Activated CD4-positive, CD25-positive, alpha-beta regulatory T cell treated with anti-CD3 and anti-CD28 coated beads, Interleukin-2, amount 50 U/mL, for 72 hours (primary cell): Measurements from ENCODE around the gene NFATC4.
"Not testable (repeated sequence)": the region's sequence is repeated elsewhere in the genome, so short reads cannot be mapped to it uniquely, and the experiment has no call there.

Source experiments
- DNase-seq: peaks from one replicate; pipeline ENCODE4 v3.0.0; 2021

Gene NFATC4

GRCh38 chr14:24339284-24340151 lies 28.5 kb upstream of the NFATC4 start, which contains the start of gene RIPK3:
Gene RIPK3, minus strand, starts transcription at chr14:24339991. Its CDS starts 165 bp downstream, at chr14:24339826.
- peak; percentile 70 for DNase-seq

DNA sequence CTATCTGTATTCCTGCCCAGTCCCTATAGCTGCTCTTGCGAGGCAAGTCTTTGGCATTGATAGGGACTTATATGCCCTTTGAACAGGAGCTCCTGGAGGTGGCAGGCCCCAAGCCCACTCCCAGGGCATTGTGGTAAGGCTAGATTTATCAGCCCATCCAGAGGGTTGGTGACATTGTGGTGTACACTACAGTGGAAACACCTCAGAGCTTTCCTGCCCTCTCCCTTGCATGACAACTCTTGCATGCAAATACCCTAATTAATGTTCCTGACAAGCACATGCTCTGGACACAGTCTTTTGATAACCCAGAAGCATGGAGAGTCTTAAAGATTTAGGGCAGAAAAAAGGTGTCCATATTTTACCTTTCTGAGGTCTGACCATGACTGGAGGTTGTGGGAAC lies 27.4 kb upstream of the NFATC4 start:
- no peak for DNase-seq

DNA sequence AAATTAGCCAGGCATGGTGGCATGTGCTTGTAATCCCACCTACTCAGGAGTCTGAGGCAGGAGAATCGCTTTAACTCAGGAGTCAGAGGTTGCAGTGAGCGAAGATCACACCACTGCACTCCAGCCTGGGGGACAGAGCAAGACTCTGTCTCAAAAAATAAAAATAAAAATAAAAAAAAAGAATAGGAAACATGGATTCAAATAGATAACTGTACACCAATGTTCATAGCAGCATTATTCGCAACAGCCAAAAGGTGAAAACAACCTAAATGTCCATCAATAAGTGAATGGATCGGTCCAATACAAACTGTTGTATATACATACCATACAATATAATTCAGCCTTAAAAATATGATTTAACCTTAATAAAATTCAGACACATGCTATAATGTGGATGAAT lies 25.1 kb upstream of the NFATC4 start:
- DNase-seq, result no peak

- no peak for DNase-seq
Measured at GRCh38 chr14:24343795-24344660, 24.0 kb upstream of the NFATC4 start.

GRCh38 chr14:24347134-24347533 lies 20.9 kb upstream of the NFATC4 start:
- DNase-seq, result no peak

DNA sequence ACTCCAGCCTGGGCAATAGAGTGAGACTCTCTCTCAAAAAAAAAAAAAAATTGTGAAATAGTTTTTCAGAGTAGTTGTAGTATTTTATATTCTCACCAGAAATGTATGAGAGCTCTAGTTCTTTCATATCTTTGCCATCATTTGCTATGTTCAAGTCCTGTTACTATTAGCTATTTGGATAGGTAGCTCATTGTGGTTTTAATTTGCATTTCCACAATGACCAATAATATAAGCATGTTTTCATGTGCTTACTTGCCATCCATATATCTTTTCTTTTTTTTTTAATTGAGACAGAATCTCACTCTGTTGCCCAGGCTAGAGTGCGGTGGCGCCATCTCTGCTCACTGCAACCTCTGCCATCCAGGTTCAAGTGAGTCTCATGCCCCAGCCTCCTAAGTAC lies 19.8 kb upstream of the NFATC4 start:
- no peak for DNase-seq

- DNase-seq, result no peak
Measured at GRCh38 chr14:24349742-24350141, 18.2 kb upstream of the NFATC4 start.

- DNase-seq, result no peak
Measured at GRCh38 chr14:24351517-24351916, 16.5 kb upstream of the NFATC4 start.

GRCh38 chr14:24353559-24354481 lies 14.2 kb upstream of the NFATC4 start:
- DNase-seq, result no peak

DNA sequence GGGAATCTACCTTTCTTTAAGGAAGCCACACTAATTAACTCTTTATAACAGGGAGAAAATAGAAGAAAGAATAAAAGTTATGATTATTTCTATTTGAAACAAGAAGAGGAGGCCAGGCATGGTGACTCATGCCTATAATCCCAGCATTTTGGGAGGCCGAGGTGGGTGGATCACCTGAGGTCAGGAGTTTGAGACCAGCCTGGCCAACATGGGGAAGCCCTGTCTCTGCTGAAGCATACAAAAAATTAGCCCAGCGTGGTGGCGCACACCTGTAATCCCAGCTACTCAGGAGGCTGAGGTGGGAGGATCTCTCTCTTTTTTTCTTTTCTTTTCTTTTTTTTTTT lies 13.5 kb upstream of the NFATC4 start:
- not testable (repeated sequence) for DNase-seq

GRCh38 chr14:24355009-24355408 lies 13.0 kb upstream of the NFATC4 start:
- DNase-seq, result no peak

GRCh38 chr14:24356208-24356607 lies 11.8 kb upstream of the NFATC4 start:
- DNase-seq, result no peak

DNA sequence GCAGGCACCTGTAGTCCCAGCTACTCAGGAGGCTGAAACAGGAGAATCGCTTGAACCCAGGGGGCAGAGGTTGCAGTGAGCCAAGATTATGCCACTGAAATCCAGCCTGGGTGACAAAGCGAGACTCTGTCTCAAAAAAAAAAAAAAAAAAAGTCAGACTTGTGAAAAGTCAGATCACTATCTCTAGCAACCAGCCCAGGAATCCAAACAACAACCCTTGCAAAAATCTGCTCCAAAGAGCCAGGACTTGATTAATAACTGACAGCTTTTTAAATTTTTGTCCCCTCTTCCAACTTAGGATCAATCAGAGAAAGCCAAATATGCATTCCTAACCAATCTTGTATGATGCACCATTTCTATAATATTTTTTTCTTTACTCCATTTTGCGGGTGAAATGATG lies 7.7 kb upstream of the NFATC4 start:
- no peak for DNase-seq

- no peak for DNase-seq
Measured at GRCh38 chr14:24361326-24361725, 6.7 kb upstream of the NFATC4 start.

DNA sequence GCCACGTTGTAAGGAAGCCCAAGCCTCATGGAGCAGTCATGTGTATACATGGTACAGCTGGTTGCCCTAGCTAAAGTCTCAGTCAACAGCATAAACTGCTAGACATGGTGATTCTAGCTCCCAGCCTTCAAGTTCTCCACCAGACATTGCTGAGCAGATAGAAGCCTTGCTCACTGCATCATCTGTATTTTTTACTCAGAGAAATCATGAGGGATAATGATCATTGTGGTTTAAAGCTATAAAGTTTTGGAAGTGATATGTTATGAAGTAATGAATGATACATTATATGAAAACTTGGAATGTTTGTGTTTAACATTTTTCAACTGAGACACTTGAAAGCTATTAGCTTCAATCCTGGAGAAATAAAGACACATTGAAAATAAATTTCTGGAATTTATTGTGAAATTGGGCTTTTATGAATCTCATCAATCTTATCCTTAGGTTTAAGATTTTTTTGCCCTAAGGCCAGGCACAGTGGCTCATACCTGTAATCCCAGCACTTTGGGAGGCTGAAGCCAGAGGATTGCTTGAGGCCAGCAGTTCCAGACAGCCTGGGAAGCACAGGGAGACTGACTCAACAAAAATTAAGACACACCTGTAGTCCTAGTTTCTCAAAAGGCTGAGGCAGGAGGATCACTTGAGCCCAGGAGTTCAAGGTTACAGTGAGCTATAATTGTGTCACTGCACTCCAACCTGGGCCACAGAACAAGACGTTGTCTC lies 5.6 kb upstream of the NFATC4 start:
- no peak for DNase-seq

DNA sequence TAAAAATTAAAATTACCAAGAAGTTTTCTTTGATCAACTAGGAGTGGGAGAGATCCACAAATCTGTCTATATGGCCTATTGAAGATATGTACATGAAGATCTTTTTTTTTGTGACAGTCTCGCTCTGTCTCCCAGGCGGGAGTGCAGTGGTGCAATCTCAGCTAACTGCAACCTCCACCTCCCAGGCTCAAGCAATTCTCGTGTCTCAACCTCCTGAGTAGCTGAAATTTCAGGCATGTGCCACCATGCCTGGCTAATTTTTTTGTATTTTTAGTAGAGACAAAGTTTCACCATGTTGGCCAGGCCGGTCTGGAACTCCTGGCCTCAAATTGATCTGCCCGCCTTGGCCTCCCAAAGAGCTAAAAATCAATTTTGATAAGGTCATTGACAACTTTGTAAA lies 4.6 kb upstream of the NFATC4 start:
- no peak for DNase-seq

DNA sequence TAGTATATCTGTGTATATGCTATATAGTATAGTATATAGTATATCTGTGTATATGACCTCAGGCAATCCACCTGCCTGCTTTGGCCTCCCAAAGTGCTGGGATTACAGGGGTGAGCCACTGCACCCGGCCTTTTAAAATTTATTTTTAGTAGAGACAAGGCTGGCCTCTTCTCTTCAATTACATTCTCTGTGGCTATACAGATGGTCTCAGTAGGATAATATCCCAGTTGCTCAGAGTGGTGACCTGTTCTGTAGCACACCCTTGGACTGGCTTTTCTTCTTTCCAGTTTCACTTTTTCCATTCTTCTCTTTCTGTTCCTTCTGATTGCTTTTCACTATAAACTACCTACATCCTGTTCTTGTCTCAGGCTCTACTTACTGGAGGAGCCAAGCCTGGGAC lies 3.1 kb upstream of the NFATC4 start:
- DNase-seq, result no peak

DNA sequence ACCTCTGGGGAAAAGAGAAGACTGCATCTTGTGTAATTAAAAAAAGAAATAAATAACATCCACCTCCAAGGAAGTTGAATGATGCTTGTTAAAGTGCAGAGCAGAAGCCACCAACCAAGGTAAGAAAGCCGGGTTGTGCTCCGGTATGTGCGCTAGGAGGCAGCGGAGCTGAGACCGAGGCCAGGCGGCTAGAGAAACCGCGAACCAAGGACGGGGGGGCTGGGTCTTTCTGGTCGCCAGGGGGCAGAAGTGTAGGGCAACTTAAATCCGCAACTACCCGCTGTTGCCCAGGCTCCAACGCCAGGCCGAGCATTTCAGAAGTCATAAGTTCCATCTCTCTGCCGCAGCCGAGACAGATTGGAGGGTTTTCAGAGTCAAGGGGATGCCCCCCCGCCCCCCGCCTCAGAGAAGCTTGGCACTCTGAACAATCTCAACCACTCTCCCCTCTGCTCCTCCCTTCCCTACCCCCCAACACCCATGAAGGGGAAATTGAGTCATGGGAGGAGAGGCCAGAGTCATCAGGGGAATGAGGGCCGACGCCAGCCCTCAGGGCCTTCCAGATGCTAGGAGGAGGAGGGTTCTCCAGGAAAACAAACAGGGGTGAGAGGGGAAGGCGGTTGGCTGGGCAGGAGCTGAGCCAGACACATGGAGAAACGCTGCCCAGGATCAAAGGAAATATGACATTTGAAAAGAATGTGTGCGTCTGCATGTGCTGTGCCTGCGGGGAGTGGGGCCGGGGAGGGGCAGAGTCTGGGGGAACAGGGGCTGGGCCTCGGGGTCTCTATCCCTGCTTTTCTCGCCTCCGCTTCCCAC lies 2.2 kb upstream of the NFATC4 start:
- peak; percentile 45 for DNase-seq

DNA sequence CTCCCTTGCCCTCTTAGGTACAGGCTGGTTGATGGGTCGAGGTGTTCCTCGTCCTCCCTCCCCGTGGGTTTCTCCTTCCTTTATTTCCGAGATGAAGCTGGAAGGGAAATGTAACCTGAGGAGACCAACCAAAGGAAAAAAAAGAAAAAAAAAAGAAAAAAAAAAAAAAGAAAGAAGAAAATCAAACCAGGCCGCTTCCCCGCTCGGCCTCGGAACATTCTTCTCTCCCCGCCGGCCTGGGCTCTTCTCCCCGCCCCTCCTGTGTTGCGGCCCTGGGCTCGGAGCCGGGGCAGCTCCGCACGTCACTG lies 1.6 kb upstream of the NFATC4 start:
- DNase-seq, result no peak

DNA sequence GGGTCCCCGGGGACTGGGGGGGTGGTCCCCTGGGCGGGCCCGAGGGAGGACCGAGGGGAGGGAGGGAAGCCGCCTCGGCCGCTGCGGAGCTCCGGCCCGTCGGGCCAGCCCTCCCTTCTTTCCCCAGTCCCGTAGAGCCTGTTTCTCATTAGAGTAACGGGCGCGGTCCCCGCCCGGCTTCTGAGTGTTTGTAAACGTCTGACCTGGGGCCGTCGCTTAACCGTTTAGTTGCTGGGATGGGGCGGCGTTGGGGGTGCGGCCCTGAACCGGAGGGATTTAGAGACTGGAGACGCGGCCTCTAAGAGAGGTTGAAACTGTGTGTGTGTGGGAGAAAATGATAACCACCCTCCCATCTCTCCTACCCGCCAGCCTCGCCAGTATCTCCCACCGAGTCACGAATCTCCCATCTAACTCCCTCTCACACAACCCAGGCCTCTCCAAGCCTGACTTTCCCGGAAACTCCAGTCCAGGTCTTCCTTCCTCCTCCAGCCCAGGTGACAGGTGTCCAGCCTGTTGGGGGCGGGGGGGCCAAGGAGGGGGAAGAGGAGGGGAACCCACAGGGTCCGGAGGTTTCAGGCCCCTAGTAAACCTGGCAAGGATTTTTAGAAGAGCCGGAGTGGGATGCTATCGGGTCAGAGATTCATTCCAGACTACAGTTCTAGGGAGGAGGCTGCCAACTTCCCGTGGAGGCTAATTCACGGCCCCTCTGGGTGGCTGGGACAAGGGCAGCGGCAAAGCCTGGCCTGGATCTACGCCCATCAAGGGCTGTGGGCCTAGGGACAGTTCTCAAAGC lies 1.1 kb upstream of the NFATC4 start:
- peak; percentile 36 for DNase-seq

DNA sequence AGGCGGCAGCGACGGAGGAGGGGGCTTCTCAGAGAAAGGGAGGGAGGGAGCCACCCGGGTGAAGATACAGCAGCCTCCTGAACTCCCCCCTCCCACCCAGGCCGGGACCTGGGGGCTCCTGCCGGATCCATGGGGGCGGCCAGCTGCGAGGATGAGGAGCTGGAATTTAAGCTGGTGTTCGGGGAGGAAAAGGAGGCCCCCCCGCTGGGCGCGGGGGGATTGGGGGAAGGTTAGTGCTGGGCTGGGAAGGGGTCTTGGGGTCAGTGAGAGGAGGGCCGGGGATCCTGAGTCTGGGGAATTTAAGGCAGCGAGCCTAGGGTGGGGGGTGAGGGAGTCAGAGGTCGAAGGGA lies 203 bp downstream of the NFATC4 start:
- DNase-seq, result no peak
